Thoracic aorta (tissue), 2 donors: ENCODE data around the gene FAM83F. TPM values are rescaled to one million over a fixed set of nuclear protein-coding genes. Genes with fewer than 3 reads are reported as not detected.

Source experiments
- ATAC-seq: fragments of 150-250 bp; one replicate; pipeline ENCODE4 v1.8.0; 2017; ENCODE audit warnings: low read depth; ENCODE audit not compliant: insufficient number of reproducible peaks, low FRiP score
- DNase-seq: peaks from one replicate; pipeline ENCODE4 v3.0.0-alpha.2; 2020; ENCODE audit warnings: low spot score
- H3K27ac ChIP-seq, 2 donors: fragments of 200-600 bp; sonication (generic); 1 replicate in 1 of 2; 2 replicates in 1 of 2; pipeline ENCODE4 v1.5.1; 2016; ENCODE audit warnings: mild to moderate bottlenecking in 2 of 2, moderate library complexity in 2 of 2
- H3K27me3 ChIP-seq: fragments of 200-600 bp; sonication (generic); replicated peaks from 2 replicates; pipeline ENCODE4 v1.6.0; 2016; ENCODE audit warnings: mild to moderate bottlenecking; ENCODE audit not compliant: insufficient read depth
- H3K36me3 ChIP-seq: fragments of 200-600 bp; sonication (generic); one replicate; pipeline ENCODE4 v1.5.1; 2016
- H3K4me1 ChIP-seq, 2 donors: fragments of 200-600 bp; sonication (generic); 1 replicate in 1 of 2; 2 replicates in 1 of 2; pipeline versions ENCODE4 v1.5.1 to v1.6.0; 2016; ENCODE audit warnings: low read depth in 2 of 2, mild to moderate bottlenecking in 1 of 2; ENCODE audit not compliant: control insufficient read depth in 1 of 2
- H3K4me3 ChIP-seq: fragments of 200-600 bp; sonication (generic); 2 replicates; pipeline ENCODE4 v1.5.1; 2016; ENCODE audit warnings: mild to moderate bottlenecking
- H3K9me3 ChIP-seq: fragments of 200-600 bp; sonication (generic); 2 replicates; pipeline ENCODE4 v1.5.1; 2016
- total RNA-seq, 2 donors: library from RNA; depleted of rRNA; stranded (reverse); fragments of >200 nt; gene quantifications; one replicate each; pipeline versions ENCODE4 v1.1.0 to v1.2.3, GENCODE V29; 2016
- TF ChIP-seq, protein P1 (sequence below): fragments of 200-600 bp; sonication (generic); IDR thresholded peaks from one replicate; pipeline ENCODE4 v1.5.1; 2019; ENCODE audit warnings: antibody characterized with exemption

FAM83F gene
- total RNA-seq, 2 donors from 2014 or later, result under 0.01 to 0.28 TPM

DNA sequence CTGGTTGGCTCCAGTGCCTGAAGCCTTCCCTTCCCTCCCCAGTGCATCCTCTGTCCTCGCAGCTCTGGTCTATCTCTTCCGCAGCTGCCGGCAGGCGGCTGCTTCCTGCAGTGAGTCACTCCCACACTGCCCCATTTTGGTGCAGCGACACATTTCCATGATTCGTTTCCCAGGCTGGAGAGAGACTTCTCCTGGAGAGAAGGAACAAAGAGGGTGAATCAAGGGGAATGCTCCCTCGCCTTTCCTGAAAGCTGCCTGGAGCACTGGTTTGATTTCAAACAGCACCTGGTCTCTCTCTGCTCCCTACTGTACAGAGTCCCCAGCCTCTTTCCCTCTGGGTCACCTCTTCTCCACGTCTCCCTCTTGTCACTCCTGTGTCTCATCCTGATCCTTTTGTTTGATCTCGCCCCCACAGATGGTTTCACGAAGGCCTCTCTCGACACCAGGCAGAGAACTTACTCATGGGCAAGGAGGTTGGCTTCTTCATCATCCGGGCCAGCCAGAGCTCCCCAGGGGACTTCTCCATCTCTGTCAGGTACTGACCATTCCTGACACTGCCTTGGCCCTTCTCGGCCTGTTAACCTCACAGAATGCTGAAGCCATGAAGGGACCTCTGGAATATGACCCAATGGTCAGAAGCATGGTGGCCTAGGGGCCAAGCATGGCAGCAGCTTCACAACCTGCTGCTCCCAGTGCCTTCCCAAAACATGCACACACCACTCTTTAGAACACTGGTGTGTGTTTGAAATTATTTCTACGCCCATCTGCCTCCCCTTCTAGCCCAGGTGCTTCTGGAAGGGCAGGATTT, 34.9 kb upstream of the FAM83F start, which contains the start of gene TMA7B:
TSS of gene TMA7B (plus strand) at position 758 of the 808 bp plus-strand sequence. CDS start 3,978 bp downstream, outside the sequence.
- DNase-seq (no peak), ATAC-seq (no peak)
- Histone ChIP-seq H3K4me1 (no peaks in the 10 kb centered on the region), H3K27me3 (no peaks in the 10 kb centered on the region), H3K36me3 (no peaks in the 10 kb centered on the region), H3K4me3 (no peak within 1 kb of the TSS), H3K9me3 (no peaks in the 10 kb centered on the region), H3K27ac (no peak within 1 kb of the TSS)
- TF ChIP-seq, protein P1, sequence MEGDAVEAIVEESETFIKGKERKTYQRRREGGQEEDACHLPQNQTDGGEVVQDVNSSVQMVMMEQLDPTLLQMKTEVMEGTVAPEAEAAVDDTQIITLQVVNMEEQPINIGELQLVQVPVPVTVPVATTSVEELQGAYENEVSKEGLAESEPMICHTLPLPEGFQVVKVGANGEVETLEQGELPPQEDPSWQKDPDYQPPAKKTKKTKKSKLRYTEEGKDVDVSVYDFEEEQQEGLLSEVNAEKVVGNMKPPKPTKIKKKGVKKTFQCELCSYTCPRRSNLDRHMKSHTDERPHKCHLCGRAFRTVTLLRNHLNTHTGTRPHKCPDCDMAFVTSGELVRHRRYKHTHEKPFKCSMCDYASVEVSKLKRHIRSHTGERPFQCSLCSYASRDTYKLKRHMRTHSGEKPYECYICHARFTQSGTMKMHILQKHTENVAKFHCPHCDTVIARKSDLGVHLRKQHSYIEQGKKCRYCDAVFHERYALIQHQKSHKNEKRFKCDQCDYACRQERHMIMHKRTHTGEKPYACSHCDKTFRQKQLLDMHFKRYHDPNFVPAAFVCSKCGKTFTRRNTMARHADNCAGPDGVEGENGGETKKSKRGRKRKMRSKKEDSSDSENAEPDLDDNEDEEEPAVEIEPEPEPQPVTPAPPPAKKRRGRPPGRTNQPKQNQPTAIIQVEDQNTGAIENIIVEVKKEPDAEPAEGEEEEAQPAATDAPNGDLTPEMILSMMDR, result no peak

DNA sequence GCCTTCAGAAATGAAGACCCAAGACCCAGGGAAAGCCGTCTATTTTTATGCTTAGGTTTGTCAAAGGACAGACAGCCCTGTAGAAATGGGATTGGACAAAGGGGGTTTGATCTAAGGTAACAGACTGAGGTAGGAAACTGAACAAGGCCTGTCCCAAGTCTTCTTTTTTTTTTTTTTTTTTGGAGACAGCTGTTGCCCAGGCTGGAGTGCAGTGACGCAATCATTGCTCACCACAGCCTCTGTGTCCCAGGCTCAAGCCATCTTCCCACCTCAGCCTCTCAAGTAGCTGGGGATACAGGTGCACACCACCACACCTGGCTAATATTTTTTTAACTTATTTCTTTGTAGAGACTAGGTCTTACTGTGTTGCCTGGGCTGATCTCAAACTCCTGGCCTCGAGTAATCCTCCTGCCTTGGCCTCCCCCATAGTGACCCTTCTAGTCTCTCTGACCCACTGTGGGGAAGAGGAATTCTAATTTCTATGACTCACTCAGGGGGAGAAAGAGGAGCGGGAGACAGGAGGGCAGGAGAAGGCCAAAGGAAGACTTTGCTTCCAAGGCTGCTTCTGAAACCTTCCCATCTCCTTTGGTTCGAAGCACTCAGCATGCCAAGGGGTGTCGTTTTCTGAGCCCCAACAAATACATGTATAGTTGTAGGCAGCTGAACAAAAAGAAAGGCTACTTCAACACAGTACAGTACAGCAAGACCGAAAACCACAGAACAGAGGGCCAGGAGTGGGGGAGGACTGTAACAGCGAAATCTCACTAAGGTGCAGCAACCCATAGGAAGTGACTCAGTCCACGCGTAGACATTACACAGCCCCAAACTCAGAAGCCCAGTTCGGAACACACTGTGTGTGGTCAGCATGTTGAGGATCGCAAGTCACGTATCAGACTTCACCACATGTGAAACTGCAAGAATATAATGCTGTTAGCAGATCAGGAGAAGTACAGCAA, 33.7 kb upstream of the FAM83F start:
- TF ChIP-seq, protein P1, result no peak
- no peak for ATAC-seq
- H3K27me3 ChIP-seq, result no peaks in the 10 kb centered on the region

DNA sequence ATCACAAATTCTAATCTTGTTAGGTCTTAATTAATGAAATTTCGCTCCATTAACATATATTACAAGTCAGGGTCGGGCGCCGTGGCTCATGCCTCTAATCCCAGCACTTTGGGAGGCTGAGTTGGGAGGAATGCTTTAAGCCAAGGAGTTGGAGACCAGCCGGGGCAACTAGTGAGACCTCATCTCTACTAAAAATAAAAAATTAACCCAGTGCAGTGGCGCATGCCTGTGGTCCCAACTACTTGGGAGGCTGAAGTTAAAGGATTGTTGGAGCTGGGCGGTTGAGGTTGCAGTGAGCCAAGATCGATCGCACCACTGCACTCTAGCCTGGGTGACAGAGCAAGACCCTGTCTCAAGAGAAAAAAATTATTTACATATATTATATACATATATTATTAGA, 32.7 kb upstream of the FAM83F start:
- no peaks in the 10 kb centered on the region for H3K36me3 ChIP-seq
- ATAC-seq, result no peak
- no peak overlapping the region for H3K4me3 ChIP-seq
- H3K4me1 ChIP-seq, result no peaks in the 10 kb centered on the region
- H3K27ac ChIP-seq, result no peak overlapping the region
- no peak for DNase-seq
- TF ChIP-seq, protein P1, result no peak
- H3K27me3 ChIP-seq, result no peaks in the 10 kb centered on the region
- H3K9me3 ChIP-seq, result no peaks in the 10 kb centered on the region

More for the DNA sequence above, 33.7 kb upstream of the FAM83F start:
- H3K27ac ChIP-seq, result no peak overlapping the region
- no peaks in the 10 kb centered on the region for H3K9me3 ChIP-seq
- no peak overlapping the region for H3K4me3 ChIP-seq
- H3K36me3 ChIP-seq, result no peaks in the 10 kb centered on the region
- DNase-seq, result no peak
- no peaks in the 10 kb centered on the region for H3K4me1 ChIP-seq

DNA sequence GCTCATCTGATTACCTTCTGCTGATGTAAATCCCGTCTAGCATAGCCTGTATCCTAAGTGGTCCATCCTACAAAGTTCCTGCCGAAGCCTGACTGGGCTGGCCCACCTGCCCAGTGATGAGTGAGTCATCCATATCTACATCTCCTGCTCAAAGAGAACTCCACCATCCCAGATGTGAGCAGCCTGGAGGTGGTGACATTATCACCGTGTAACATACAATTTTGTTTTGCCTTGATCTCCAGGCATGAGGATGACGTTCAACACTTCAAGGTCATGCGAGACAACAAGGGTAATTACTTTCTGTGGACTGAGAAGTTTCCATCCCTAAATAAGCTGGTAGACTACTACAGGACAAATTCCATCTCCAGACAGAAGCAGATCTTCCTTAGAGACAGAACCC, 29.0 kb upstream of the FAM83F start:
- H3K27ac ChIP-seq, result no peak overlapping the region
- no peaks in the 10 kb centered on the region for H3K27me3 ChIP-seq
- TF ChIP-seq, protein P1, result no peak
- H3K9me3 ChIP-seq, result no peaks in the 10 kb centered on the region
- DNase-seq (no peak), ATAC-seq (no peak)
- no peak overlapping the region for H3K4me3 ChIP-seq
- no peaks in the 10 kb centered on the region for H3K4me1 ChIP-seq
- no peaks in the 10 kb centered on the region for H3K36me3 ChIP-seq

DNA sequence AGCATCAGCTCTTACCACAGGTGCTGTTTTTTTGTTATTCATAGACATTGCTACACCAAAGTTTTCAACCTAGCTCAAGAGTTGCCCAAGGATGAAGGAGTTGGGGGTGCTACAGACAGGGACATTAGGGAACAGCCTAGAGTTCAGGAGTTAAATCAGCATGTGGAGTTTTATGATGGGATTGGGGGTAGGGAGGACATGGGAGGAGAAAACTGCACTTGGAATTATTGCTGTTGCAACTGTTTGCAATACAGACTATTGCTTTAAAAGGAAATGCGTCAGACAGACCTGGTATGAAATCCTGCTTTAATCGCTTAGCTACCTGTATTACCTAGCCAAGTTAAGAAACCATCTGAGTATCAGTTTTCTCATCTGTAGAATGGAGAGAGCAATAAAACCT, 28.3 kb upstream of the FAM83F start:
- Histone ChIP-seq H3K4me1 (no peaks in the 10 kb centered on the region), H3K9me3 (no peaks in the 10 kb centered on the region), H3K27me3 (no peaks in the 10 kb centered on the region), H3K27ac (no peak overlapping the region), H3K36me3 (no peaks in the 10 kb centered on the region), H3K4me3 (no peak overlapping the region)
- DNase-seq (no peak), ATAC-seq (no peak)
- TF ChIP-seq, protein P1, result no peak
